ENCODE data around the gene RALGDS.
"Not testable (repeated sequence)": the region's sequence is repeated elsewhere in the genome, so short reads cannot be mapped to it uniquely, and the experiment has no call there.

RALGDS gene

DNA sequence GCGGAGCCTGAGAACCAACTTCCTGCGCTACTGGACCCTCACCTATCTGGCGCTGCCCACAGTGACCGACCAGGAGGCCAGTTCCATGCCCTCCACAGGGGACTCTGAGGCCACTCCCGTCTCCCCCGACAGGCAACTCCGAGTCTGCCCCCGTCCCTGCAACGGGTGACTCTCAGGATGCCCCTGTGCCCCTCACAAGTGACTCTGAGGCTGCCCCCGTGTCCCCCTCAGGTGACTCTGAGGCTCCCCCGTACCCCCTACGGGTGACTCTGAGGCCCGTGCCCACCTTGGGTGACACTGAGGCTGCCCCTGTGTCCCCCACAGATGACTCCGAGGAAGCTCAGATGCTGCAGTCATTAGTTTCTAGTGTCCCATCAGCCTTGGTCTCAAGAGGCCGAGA, 34.1 kb downstream of the RALGDS start:
- H3K27me3 ChIP-seq (ENCODE audit: insufficient read depth, poor library complexity, severe bottlenecking), result no peaks in the 10 kb centered on the region
- TF ChIP-seq GABPA (IDR thresholded peaks at IDR 0.05; ENCODE audit: low read depth), result no peak
- no peak for TF ChIP-seq POLR2AphosphoS5 (IDR thresholded peaks at IDR 0.05; ENCODE audit: low read depth)
- TF ChIP-seq, protein P1, sequence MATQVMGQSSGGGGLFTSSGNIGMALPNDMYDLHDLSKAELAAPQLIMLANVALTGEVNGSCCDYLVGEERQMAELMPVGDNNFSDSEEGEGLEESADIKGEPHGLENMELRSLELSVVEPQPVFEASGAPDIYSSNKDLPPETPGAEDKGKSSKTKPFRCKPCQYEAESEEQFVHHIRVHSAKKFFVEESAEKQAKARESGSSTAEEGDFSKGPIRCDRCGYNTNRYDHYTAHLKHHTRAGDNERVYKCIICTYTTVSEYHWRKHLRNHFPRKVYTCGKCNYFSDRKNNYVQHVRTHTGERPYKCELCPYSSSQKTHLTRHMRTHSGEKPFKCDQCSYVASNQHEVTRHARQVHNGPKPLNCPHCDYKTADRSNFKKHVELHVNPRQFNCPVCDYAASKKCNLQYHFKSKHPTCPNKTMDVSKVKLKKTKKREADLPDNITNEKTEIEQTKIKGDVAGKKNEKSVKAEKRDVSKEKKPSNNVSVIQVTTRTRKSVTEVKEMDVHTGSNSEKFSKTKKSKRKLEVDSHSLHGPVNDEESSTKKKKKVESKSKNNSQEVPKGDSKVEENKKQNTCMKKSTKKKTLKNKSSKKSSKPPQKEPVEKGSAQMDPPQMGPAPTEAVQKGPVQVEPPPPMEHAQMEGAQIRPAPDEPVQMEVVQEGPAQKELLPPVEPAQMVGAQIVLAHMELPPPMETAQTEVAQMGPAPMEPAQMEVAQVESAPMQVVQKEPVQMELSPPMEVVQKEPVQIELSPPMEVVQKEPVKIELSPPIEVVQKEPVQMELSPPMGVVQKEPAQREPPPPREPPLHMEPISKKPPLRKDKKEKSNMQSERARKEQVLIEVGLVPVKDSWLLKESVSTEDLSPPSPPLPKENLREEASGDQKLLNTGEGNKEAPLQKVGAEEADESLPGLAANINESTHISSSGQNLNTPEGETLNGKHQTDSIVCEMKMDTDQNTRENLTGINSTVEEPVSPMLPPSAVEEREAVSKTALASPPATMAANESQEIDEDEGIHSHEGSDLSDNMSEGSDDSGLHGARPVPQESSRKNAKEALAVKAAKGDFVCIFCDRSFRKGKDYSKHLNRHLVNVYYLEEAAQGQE (IDR thresholded peaks at IDR 0.05; ENCODE audit: insufficient replicate concordance, low read depth), result no peak
- TF ChIP-seq, protein P2, sequence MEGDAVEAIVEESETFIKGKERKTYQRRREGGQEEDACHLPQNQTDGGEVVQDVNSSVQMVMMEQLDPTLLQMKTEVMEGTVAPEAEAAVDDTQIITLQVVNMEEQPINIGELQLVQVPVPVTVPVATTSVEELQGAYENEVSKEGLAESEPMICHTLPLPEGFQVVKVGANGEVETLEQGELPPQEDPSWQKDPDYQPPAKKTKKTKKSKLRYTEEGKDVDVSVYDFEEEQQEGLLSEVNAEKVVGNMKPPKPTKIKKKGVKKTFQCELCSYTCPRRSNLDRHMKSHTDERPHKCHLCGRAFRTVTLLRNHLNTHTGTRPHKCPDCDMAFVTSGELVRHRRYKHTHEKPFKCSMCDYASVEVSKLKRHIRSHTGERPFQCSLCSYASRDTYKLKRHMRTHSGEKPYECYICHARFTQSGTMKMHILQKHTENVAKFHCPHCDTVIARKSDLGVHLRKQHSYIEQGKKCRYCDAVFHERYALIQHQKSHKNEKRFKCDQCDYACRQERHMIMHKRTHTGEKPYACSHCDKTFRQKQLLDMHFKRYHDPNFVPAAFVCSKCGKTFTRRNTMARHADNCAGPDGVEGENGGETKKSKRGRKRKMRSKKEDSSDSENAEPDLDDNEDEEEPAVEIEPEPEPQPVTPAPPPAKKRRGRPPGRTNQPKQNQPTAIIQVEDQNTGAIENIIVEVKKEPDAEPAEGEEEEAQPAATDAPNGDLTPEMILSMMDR (IDR thresholded peaks at IDR 0.05; ENCODE audit: insufficient read depth, low read length), result no peak
- no peak for TF ChIP-seq SPI1 (IDR thresholded peaks at IDR 0.05; ENCODE audit: borderline replicate concordance, low read depth)
- no peak overlapping the region for H3K27ac ChIP-seq (replicated peaks)
- no peak overlapping the region for H3K4me3 ChIP-seq (replicated peaks; ENCODE audit: insufficient read depth, low read length)
- DNase-seq (ENCODE audit: low read depth in 1 of 2, low spot score in 1 of 2), result no peak

DNA sequence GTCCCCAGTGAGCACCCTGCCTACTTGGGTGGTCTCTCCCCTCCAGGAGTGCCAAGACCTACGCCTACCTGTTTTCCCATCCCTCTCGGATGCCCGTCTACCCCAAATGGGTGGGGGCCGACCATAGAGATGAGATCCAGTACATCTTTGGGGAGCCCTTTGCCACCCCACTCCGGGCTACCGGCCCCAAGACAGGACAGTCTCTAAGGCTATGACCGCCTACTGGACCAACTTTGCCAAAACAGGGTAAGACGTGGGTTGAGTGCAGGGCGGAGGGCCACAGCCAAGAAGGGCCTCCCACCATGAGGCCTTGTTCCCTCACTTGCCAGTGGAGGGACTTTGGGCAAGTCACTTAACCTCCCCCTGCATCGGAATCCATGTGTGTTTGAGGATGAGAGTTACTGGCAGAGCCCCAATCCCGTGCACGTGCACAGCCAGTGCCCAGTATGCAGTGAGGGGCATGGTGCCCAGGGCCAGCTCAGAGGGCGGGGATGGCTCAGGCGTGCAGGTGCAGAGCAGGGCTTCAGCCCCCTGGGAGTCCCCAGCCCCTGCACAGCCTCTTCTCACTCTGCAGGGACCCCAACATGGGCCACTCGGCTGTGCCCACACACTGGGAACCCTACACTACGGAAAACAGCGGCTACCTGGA, 34.7 kb downstream of the RALGDS start:
- not testable (repeated sequence) for H3K27me3 ChIP-seq (ENCODE audit: insufficient read depth, poor library complexity, severe bottlenecking); H3K4me3 ChIP-seq (replicated peaks; ENCODE audit: insufficient read depth, low read length); DNase-seq (ENCODE audit: low read depth in 1 of 2, low spot score in 1 of 2); H3K27ac ChIP-seq (replicated peaks)

DNA sequence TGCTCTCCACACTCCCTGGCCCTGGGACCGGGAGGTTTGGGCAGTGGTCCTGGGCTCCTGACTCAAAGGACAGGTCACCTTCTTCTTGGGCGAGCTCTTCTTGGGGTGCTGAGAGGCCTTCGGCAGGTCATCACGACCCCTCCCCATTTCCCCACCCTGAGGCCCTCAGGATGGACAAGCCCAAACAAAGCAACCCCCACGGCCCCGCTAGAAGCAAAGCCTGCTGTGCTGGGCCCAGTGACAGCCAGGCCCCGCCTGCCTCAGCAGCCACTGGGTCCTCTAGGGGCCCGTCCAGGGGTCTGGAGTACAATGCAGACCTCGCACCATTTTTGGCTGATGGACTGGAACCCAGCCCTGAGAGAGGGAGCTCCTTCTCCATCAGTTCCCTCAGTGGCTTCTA, 37.4 kb downstream of the RALGDS start:
- DNase-seq (ENCODE audit: low read depth in 1 of 2, low spot score in 1 of 2); H3K4me3 ChIP-seq (replicated peaks; ENCODE audit: insufficient read depth, low read length); H3K27me3 ChIP-seq (ENCODE audit: insufficient read depth, poor library complexity, severe bottlenecking); H3K27ac ChIP-seq (replicated peaks): not testable (repeated sequence)

DNA sequence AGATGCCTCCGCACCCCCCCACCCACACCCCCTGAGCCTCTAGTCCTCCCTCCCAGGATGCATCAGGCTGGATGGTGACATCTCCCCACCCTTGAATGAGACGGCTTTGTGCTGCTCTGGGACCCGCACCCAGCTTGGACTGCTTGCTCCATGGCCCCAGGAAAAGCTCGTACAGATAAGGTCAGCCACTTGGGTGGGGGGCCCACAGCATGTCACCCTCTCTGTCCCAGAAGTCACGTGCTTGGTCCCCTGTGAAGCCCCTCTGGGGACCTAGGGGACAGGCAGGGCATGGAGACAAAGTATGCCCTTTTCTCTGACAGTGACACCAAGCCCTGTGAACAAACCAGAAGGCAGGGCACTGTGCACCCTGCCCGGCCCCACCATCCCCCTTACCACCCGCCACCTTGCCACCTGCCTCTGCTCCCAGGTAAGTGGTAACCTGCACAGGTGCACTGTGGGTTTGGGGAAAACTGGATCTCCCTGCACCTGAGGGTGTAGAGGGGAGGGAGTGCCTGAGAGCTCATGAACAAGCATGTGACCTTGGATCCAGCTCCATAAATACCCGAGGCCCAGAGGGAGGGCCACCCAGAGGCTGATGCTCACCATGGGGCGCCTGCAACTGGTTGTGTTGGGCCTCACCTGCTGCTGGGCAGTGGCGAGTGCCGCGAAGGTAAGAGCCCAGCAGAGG, 38.9 kb downstream of the RALGDS start:
- DNase-seq (ENCODE audit: low read depth in 1 of 2, low spot score in 1 of 2); H3K27me3 ChIP-seq (ENCODE audit: insufficient read depth, poor library complexity, severe bottlenecking); H3K4me3 ChIP-seq (replicated peaks; ENCODE audit: insufficient read depth, low read length); H3K27ac ChIP-seq (replicated peaks): not testable (repeated sequence)

DNA sequence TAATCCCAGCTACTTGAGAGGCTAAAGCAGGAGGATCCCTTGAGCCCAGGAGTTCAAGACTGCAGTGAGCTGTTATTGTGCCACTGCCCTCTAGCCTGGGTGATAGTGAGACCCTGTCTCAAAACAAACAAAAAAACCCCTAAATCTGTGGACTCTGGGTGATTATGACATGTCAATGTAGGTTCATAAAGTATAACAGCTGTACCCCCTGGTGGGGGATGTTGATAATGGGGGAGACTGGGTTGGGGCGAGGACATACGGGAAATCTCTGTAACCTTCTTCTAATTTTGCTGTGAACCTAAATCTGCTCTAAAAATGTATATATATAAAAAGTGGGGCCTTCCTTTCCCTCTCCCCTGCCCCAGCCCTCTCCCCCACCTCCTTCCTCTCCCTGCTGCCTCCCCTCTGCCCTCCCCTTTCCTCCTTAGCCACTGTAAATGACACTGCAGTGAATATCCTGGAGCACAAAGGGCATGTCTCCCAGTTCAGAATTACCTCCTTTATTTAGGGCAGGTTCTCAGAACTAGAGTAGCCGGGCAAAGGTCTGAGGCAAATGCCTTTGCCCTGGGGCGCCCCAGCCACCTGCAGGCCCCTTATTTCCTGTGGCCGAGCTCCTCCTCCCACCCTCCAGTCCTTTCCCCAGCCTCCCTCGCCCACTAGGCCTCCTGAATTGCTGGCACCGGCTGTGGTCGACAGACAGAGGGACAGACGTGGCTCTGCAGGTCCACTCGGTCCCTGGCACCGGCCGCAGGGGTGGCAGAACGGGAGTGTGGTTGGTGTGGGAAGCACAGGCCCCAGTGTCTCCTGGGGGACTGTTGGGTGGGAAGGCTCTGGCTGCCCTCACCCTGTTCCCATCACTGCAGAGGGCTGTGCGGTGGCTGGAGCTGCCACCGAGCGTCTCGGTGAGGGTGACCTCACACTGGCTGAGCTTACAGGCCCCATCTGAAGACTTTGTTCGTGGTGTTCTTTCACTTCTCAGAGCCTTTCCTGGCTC, 40.0 kb downstream of the RALGDS start:
- H3K4me3 ChIP-seq (replicated peaks; ENCODE audit: insufficient read depth, low read length); DNase-seq (ENCODE audit: low read depth in 1 of 2, low spot score in 1 of 2); H3K27ac ChIP-seq (replicated peaks); H3K27me3 ChIP-seq (ENCODE audit: insufficient read depth, poor library complexity, severe bottlenecking): not testable (repeated sequence)

DNA sequence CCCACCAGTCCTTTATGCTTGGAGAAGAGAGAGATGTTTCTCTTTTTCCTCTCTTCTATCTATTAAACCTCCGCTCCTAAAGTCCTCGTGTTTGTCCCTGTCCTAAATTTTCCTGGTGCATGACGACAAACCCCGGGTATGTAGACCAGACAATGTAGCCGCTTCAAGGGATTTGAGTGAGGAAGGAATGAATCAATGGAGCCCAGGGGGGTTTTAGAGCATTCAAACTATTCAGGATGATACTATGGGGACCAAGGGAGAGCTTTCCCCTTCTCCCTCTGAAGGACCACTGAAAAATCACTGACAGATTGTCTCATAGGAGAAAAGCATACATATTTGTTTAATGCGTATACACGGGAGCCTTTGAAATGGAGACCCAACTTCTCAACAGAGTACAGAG, 40.9 kb downstream of the RALGDS start:
- no peak overlapping the region for H3K4me3 ChIP-seq (replicated peaks; ENCODE audit: insufficient read depth, low read length)
- no peaks in the 10 kb centered on the region for H3K27me3 ChIP-seq (ENCODE audit: insufficient read depth, poor library complexity, severe bottlenecking)
- no peak overlapping the region for H3K27ac ChIP-seq (replicated peaks)
- DNase-seq (ENCODE audit: low read depth in 1 of 2, low spot score in 1 of 2), result no peak
- TF ChIP-seq POLR2AphosphoS5 (IDR thresholded peaks at IDR 0.05; ENCODE audit: low read depth) (no peak), GABPA (IDR thresholded peaks at IDR 0.05; ENCODE audit: low read depth) (no peak), SPI1 (IDR thresholded peaks at IDR 0.05; ENCODE audit: borderline replicate concordance, low read depth) (no peak)
- TF ChIP-seq, protein P2 (IDR thresholded peaks at IDR 0.05; ENCODE audit: insufficient read depth, low read length), result no peak
- TF ChIP-seq, protein P1 (IDR thresholded peaks at IDR 0.05; ENCODE audit: insufficient replicate concordance, low read depth), result no peak
